HCT116 (cell line): ENCODE measurements around the gene ALPP. TPM values are rescaled to one million over a fixed set of nuclear protein-coding genes. Genes with fewer than 3 reads are reported as not detected.

Source experiments
- ATAC-seq: fragments of 200-7000 bp; cut with Tn5 transposase; 2 replicates; pipeline ENCODE4 v1.9.1; 2020; ENCODE audit warnings: mild to moderate bottlenecking, moderate library complexity
- BruUV-seq: library from RNA; stranded (reverse); fragments of 400-500 nt; replicated peaks from 2 replicates; lab custom pipeline; 2021; lab: Mats Ljungman, UMichigan
- CTCF ChIA-PET: fragments of 300-600 bp; sonication (Branson Sonifier 250); formaldehyde crosslinking; loops from one replicate; lab custom pipeline; 2021; ENCODE audit warnings: antibody characterized with exemption; lab: Charles Lee
- POLR2A ChIA-PET: fragments of 300-600, 350-600 bp; sonication (Branson Sonifier 250); formaldehyde crosslinking; loops from one replicate; lab custom pipeline; 2021; ENCODE audit warnings: antibody characterized with exemption; lab: Charles Lee
- RAD21 ChIA-PET, 2 experiments: fragments of 300-600 bp; sonication (Branson Sonifier 250); formaldehyde crosslinking; loops; one replicate each; lab custom pipeline; 2023; ENCODE audit warnings: low total read pairs in 2 of 2; ENCODE audit not compliant: uncharacterized antibody in 2 of 2, unreplicated experiment in 2 of 2, low non-redundant PET in 1 of 2; lab: Charles Lee
- DNase-seq: peaks from one replicate; pipeline ENCODE4 v3.0.0-alpha.2; 2010; ENCODE audit warnings: low read depth, low spot score
- H2AFZ ChIP-seq: fragments of 200-600 bp; shearing (Covaris generic), sonication (generic); 2 replicates; pipeline ENCODE4 v1.6.1; 2017; ENCODE audit warnings: low read depth, mixed run types, mixed read lengths, antibody characterized with exemption, low read length; ENCODE audit not compliant: poor library complexity, severe bottlenecking
- H3K27ac ChIP-seq: 2 replicates; pipeline ENCODE4 v1.5.1; 2012; ENCODE audit warnings: low read depth, low read length
- H3K27me3 ChIP-seq: fragments of 200-600 bp; sonication (generic); 2 replicates; pipeline ENCODE4 v1.6.1; 2016; ENCODE audit warnings: mixed run types, low read length, mixed read lengths; ENCODE audit not compliant: insufficient read depth
- H3K36me3 ChIP-seq, 2 experiments: fragments of 200-500 bp in 1 of 2; fragments of 200-600 bp in 1 of 2; sonication (Bioruptor generic) in 1 of 2; sonication (generic) in 1 of 2; 2 replicates each; pipeline versions ENCODE4 v1.5.1 to v1.6.1; 2014 to 2016; ENCODE audit warnings: low read length in 2 of 2, inconsistent platforms in 1 of 2, mixed read lengths in 1 of 2, mixed run types in 1 of 2; ENCODE audit not compliant: insufficient read depth in 2 of 2, control insufficient read depth in 1 of 2
- H3K4me1 ChIP-seq, 2 experiments: fragments of 200-600 bp in 1 of 2; sonication (generic) in 1 of 2; 2 replicates each; pipeline versions ENCODE4 v1.5.1 to v1.6.1; 2012 to 2017; ENCODE audit warnings: low read length in 2 of 2, inconsistent platforms in 1 of 2, mild to moderate bottlenecking in 1 of 2, mixed read lengths in 1 of 2, mixed run types in 1 of 2, moderate library complexity in 1 of 2; ENCODE audit not compliant: insufficient read depth in 2 of 2, control insufficient read depth in 1 of 2
- H3K4me2 ChIP-seq: fragments of 200-600 bp; sonication (generic); 2 replicates; pipeline ENCODE4 v1.6.1; 2017; ENCODE audit warnings: mixed run types, low read length, mixed read lengths
- H3K4me3 ChIP-seq, 2 experiments: fragments of 200-600 bp in 1 of 2; sonication (generic) in 1 of 2; replicated peaks in 1 of 2; 2 replicates each; pipeline ENCODE4 v1.5.1; 2011 to 2016; ENCODE audit warnings: low read length in 2 of 2, control low read depth in 1 of 2, low read depth in 1 of 2, mild to moderate bottlenecking in 1 of 2, mixed read lengths in 1 of 2, mixed run types in 1 of 2
- H3K79me2 ChIP-seq: fragments of 200-600 bp; sonication (generic); 2 replicates; pipeline ENCODE4 v1.6.1; 2017; ENCODE audit warnings: mild to moderate bottlenecking, mixed run types, low read length, moderate library complexity, mixed read lengths; ENCODE audit not compliant: insufficient read depth
- H3K9ac ChIP-seq: fragments of 200-600 bp; sonication (generic); 2 replicates; pipeline ENCODE4 v1.6.1; 2016; ENCODE audit warnings: low read length, mixed read lengths
- H3K9me2 ChIP-seq: fragments of 200-600 bp; sonication (generic), shearing (Covaris generic); 2 replicates; pipeline ENCODE4 v1.6.1; 2017; ENCODE audit warnings: mixed run types, mild to moderate bottlenecking, moderate library complexity; ENCODE audit not compliant: insufficient read depth
- H3K9me3 ChIP-seq, 2 experiments: fragments of 200-500 bp in 1 of 2; fragments of 200-600 bp in 1 of 2; sonication (Bioruptor generic) in 1 of 2; sonication (generic) in 1 of 2; 2 replicates each; pipeline ENCODE4 v1.6.1; 2014 to 2017; ENCODE audit warnings: low read length in 2 of 2, mixed read lengths in 2 of 2, inconsistent platforms in 1 of 2, low read depth in 1 of 2, mild to moderate bottlenecking in 1 of 2, mixed run types in 1 of 2, moderate library complexity in 1 of 2; ENCODE audit not compliant: control insufficient read depth in 1 of 2, insufficient read depth in 1 of 2
- H4K20me1 ChIP-seq: fragments of 200-600 bp; sonication (generic), shearing (Covaris generic); 2 replicates; pipeline ENCODE4 v1.6.1; 2017; ENCODE audit warnings: mixed run types, mild to moderate bottlenecking, moderate library complexity; ENCODE audit not compliant: insufficient read depth
- ATF3 ChIP-seq: IDR thresholded peaks from 2 replicates; pipeline ENCODE4 v1.6.1; 2012
- CBX3 ChIP-seq: IDR thresholded peaks from 2 replicates; pipeline ENCODE4 v1.6.1; 2012; ENCODE audit warnings: low read depth
- EGR1 ChIP-seq: IDR thresholded peaks from 2 replicates; pipeline ENCODE4 v1.6.1; 2012; ENCODE audit warnings: low read depth
- ELF1 ChIP-seq: IDR thresholded peaks from 2 replicates; pipeline ENCODE4 v1.6.1; 2012; ENCODE audit warnings: low read depth, borderline replicate concordance
- EZH2 ChIP-seq: fragments of 200-600 bp; sonication (generic); IDR thresholded peaks from 2 replicates; pipeline ENCODE4 v1.6.1; 2017; ENCODE audit warnings: antibody characterized with exemption, mixed run types
- FOSL1 ChIP-seq: IDR thresholded peaks from 2 replicates; pipeline ENCODE4 v1.6.1; 2012; ENCODE audit warnings: low read depth
- JUND ChIP-seq: IDR thresholded peaks from 2 replicates; pipeline ENCODE4 v1.6.1; 2012
- SIN3A ChIP-seq: IDR thresholded peaks from 2 replicates; pipeline ENCODE4 v1.6.1; 2012; ENCODE audit warnings: low read depth
- SP1 ChIP-seq: IDR thresholded peaks from 2 replicates; pipeline ENCODE4 v1.6.1; 2012; ENCODE audit warnings: low read depth
- SRF ChIP-seq: IDR thresholded peaks from 2 replicates; pipeline ENCODE4 v1.6.1; 2012; ENCODE audit warnings: low read depth
- TCF7L2 ChIP-seq: IDR thresholded peaks from 2 replicates; pipeline ENCODE4 v1.7.0; 2011; ENCODE audit warnings: borderline replicate concordance, inconsistent platforms; ENCODE audit not compliant: insufficient read depth, insufficient read length; ENCODE audit errors: extremely low read depth
- YY1 ChIP-seq: IDR thresholded peaks from 2 replicates; pipeline ENCODE4 v1.6.1; 2011; ENCODE audit warnings: low read length, low read depth, moderate library complexity, mild to moderate bottlenecking; ENCODE audit not compliant: insufficient replicate concordance; ENCODE audit errors: extremely low read depth
- ZFX ChIP-seq: fragments of 450-650 bp; IDR thresholded peaks from 2 replicates; pipeline ENCODE4 v1.6.1; 2017
- intact Hi-C: fragments of 100-400 bp; cut with micrococcal nuclease; formaldehyde crosslinking; loops from 2 replicates; pipeline ENCODE4 v1.10.0; 2022
- total RNA-seq: library from RNA; stranded (reverse); gene quantifications from one replicate; pipeline ENCODE4 v1.2.1, GENCODE V29; 2021; ENCODE audit not compliant: unreplicated experiment
- TF ChIP-seq, protein P1 (sequence below): IDR thresholded peaks from 2 replicates; pipeline ENCODE4 v1.6.1; 2012

ALPP gene
- total RNA-seq, 1 experiment from 2014 or later, result 0.34 TPM

- ChIA-PET POLR2A (no interaction called here), CTCF (no interaction called here), RAD21 (no interaction called here)
- Histone ChIP-seq H3K9ac (no peak overlapping the region), H4K20me1 (no peaks in the 10 kb centered on the region), H3K9me3 (no peaks in the 10 kb centered on the region), H3K4me2 (no peak overlapping the region), H3K4me1 (peaks cover 2 to 4% of the 10 kb centered on the region in 2 experiments; a peak in 1 of 4 replicates), H3K4me3 (no peak overlapping the region), H3K36me3 (no peaks in the 10 kb centered on the region), H3K27me3 (no peaks in the 10 kb centered on the region), H3K79me2 (no peaks in the 10 kb centered on the region), H2AFZ (no peak overlapping the region), H3K27ac (no peak overlapping the region), H3K9me2 (no peaks in the 10 kb centered on the region)
- DNase-seq (no peak), ATAC-seq (no peak)
- intact Hi-C loops, result loop anchor here (10.0 kb wide), 1 partner anchor 181 kb away; the partner anchor contains the start of genes CHRND and PRSS56
- TF ChIP-seq SP1 (no peak), SRF (no peak), ZFX (no peak), ELF1 (no peak), CBX3 (no peak), EGR1 (no peak), EZH2 (no peak), FOSL1 (no peak), ATF3 (no peak), JUND (no peak), SIN3A (no peak), YY1 (no peak), TCF7L2 (no peak)
- TF ChIP-seq, protein P1, sequence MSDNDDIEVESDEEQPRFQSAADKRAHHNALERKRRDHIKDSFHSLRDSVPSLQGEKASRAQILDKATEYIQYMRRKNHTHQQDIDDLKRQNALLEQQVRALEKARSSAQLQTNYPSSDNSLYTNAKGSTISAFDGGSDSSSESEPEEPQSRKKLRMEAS, result no peak
- BruUV-seq, result no TSS peak
These were observed 34.7 kb upstream of the ALPP start for GRCh38 chr2:232343821-232344220.
